ENCODE results near the gene CLRN3.

The CLRN3 gene

GRCh38 chr10:127892743-127893142, at the start of gene CLRN3:
TSS of gene CLRN3 (minus strand) at chr10:127892941. CDS start at chr10:127892784, 157 bp downstream.
- DNase-seq = no peak

- no peak for DNase-seq
Observed at GRCh38 chr10:127940866-127941640, 48.3 kb upstream of the CLRN3 start.

GRCh38 chr10:127939786-127940330, 47.1 kb upstream of the CLRN3 start:
- no peak for DNase-seq

GRCh38 chr10:127937915-127938463, 45.2 kb upstream of the CLRN3 start:
- DNase-seq = no peak

- no peak for DNase-seq
Observed at GRCh38 chr10:127937069-127937468, 44.3 kb upstream of the CLRN3 start.

- DNase-seq = no peak
Observed at GRCh38 chr10:127935071-127935561, 42.4 kb upstream of the CLRN3 start.

GRCh38 chr10:127934383-127934782, 41.6 kb upstream of the CLRN3 start:
- no peak for DNase-seq

GRCh38 chr10:127933271-127933670, 40.5 kb upstream of the CLRN3 start:
- DNase-seq = no peak

- no peak for DNase-seq
Observed at GRCh38 chr10:127932521-127933270, 40.0 kb upstream of the CLRN3 start.

- no peak for DNase-seq
Observed at GRCh38 chr10:127928021-127928806, 35.5 kb upstream of the CLRN3 start.

GRCh38 chr10:127926455-127926854, 33.7 kb upstream of the CLRN3 start:
- DNase-seq = no peak

GRCh38 chr10:127925471-127926207, 32.9 kb upstream of the CLRN3 start:
- DNase-seq = no peak

- no peak for DNase-seq
Observed at GRCh38 chr10:127923646-127924045, 30.9 kb upstream of the CLRN3 start.

GRCh38 chr10:127922675-127923366, 30.1 kb upstream of the CLRN3 start:
- no peak for DNase-seq

- DNase-seq = no peak
Observed at GRCh38 chr10:127922206-127922605, 29.5 kb upstream of the CLRN3 start.

GRCh38 chr10:127921753-127922145, 29.0 kb upstream of the CLRN3 start:
- DNase-seq = no peak

GRCh38 chr10:127921075-127921752, 28.5 kb upstream of the CLRN3 start:
- no peak for DNase-seq

GRCh38 chr10:127920306-127921074, 27.7 kb upstream of the CLRN3 start:
- no peak for DNase-seq

- no peak for DNase-seq
Observed at GRCh38 chr10:127919418-127920271, 26.9 kb upstream of the CLRN3 start.

Data from activated CD8-positive, alpha-beta memory T cell treated with anti-CD3 and anti-CD28 coated beads for 24 hours (primary cell).